H9 (cell line): ENCODE measurements around the gene THRB. TPM values are rescaled to one million over a fixed set of nuclear protein-coding genes. Genes with fewer than 3 reads are reported as not detected.

ENCODE experiments used
- DNase-seq: peaks from one replicate; pipeline ENCODE4 v3.0.0-alpha.2; 2017
- H2AFZ ChIP-seq: one replicate; pipeline ENCODE4 v1.6.1; 2013; ENCODE audit warnings: mild to moderate bottlenecking, low read length, control low read depth, moderate library complexity
- H2AK5ac ChIP-seq: 2 replicates; pipeline ENCODE4 v1.6.1; 2013; ENCODE audit warnings: low read length, control low read depth, mixed read lengths; ENCODE audit not compliant: insufficient read length
- H2BK120ac ChIP-seq: one replicate; pipeline ENCODE4 v1.6.1; 2013; ENCODE audit warnings: low read depth, mild to moderate bottlenecking, low read length, control low read depth, inconsistent platforms; ENCODE audit not compliant: poor library complexity, severe bottlenecking
- H2BK12ac ChIP-seq: 2 replicates; pipeline ENCODE4 v1.6.1; 2013; ENCODE audit warnings: low read length, control low read depth, mixed read lengths, low read depth; ENCODE audit not compliant: insufficient read length
- H2BK15ac ChIP-seq: 2 replicates; pipeline ENCODE4 v1.6.1; 2013; ENCODE audit warnings: low read depth, low read length, control low read depth
- H2BK20ac ChIP-seq: one replicate; pipeline ENCODE4 v1.6.1; 2013; ENCODE audit warnings: low read depth, mild to moderate bottlenecking, low read length, control low read depth, inconsistent platforms; ENCODE audit not compliant: poor library complexity, severe bottlenecking
- H2BK5ac ChIP-seq: 2 replicates; pipeline ENCODE4 v1.6.1; 2013; ENCODE audit warnings: low read length, control low read depth, mixed read lengths; ENCODE audit not compliant: insufficient read length
- H3K14ac ChIP-seq: 2 replicates; pipeline ENCODE4 v1.6.1; 2013; ENCODE audit warnings: low read length, control low read depth; ENCODE audit not compliant: insufficient read depth
- H3K18ac ChIP-seq: 2 replicates; pipeline ENCODE4 v1.6.1; 2013; ENCODE audit warnings: low read depth, mild to moderate bottlenecking, mixed read lengths, low read length, control low read depth; ENCODE audit not compliant: insufficient read length
- H3K23ac ChIP-seq: 2 replicates; pipeline ENCODE4 v1.6.1; 2013; ENCODE audit warnings: low read length, control low read depth, mixed read lengths, low read depth; ENCODE audit not compliant: insufficient read length
- H3K23me2 ChIP-seq: 2 replicates; pipeline ENCODE4 v1.6.1; 2013; ENCODE audit warnings: low read depth, mild to moderate bottlenecking, mixed read lengths, low read length, control low read depth; ENCODE audit not compliant: insufficient read length, poor library complexity, severe bottlenecking
- H3K27ac ChIP-seq: 2 replicates; pipeline ENCODE4 v1.5.1; 2013; ENCODE audit warnings: low read length, control low read depth, mixed read lengths, low read depth; ENCODE audit not compliant: insufficient read length
- H3K27me3 ChIP-seq: 2 replicates; pipeline ENCODE4 v1.6.1; 2013; ENCODE audit warnings: low read length, control low read depth, inconsistent platforms; ENCODE audit not compliant: insufficient read depth
- H3K4ac ChIP-seq: 2 replicates; pipeline ENCODE4 v1.6.1; 2013; ENCODE audit warnings: low read depth, mild to moderate bottlenecking, control low read depth, inconsistent platforms, low read length, moderate library complexity
- H3K4me1 ChIP-seq: 2 replicates; pipeline ENCODE4 v1.6.1; 2013; ENCODE audit warnings: low read length, control low read depth, inconsistent platforms; ENCODE audit not compliant: insufficient read depth
- H3K4me2 ChIP-seq: 2 replicates; pipeline ENCODE4 v1.6.1; 2013; ENCODE audit warnings: low read length, control low read depth, mixed read lengths; ENCODE audit not compliant: insufficient read length, insufficient read depth
- H3K56ac ChIP-seq: 2 replicates; pipeline ENCODE4 v1.6.1; 2013; ENCODE audit warnings: low read depth, mild to moderate bottlenecking, mixed read lengths, low read length, control low read depth; ENCODE audit not compliant: insufficient read length
- H3K79me1 ChIP-seq: 2 replicates; pipeline ENCODE4 v1.6.1; 2013; ENCODE audit warnings: low read depth, mild to moderate bottlenecking, moderate library complexity, low read length, control low read depth, inconsistent platforms; ENCODE audit not compliant: insufficient read depth, poor library complexity, severe bottlenecking
- H3K79me2 ChIP-seq: 2 replicates; pipeline ENCODE4 v1.6.1; 2013; ENCODE audit warnings: low read length, control low read depth, inconsistent platforms; ENCODE audit not compliant: insufficient read depth
- H3K9ac ChIP-seq: 2 replicates; pipeline ENCODE4 v1.6.1; 2013; ENCODE audit warnings: low read length, control low read depth, mixed read lengths; ENCODE audit not compliant: insufficient read length; ENCODE audit errors: extremely low read depth
- H3K9me3 ChIP-seq: one replicate; pipeline ENCODE4 v1.6.1; 2013; ENCODE audit warnings: low read depth, low read length, inconsistent platforms; ENCODE audit not compliant: control insufficient read depth
- H3T11ph ChIP-seq: one replicate; pipeline ENCODE4 v1.6.1; 2013; ENCODE audit warnings: mild to moderate bottlenecking, low read length, control low read depth, inconsistent platforms
- H4K20me1 ChIP-seq: one replicate; pipeline ENCODE4 v1.6.1; 2013; ENCODE audit not compliant: control insufficient read depth, insufficient read length, insufficient read depth
- H4K5ac ChIP-seq: 2 replicates; pipeline ENCODE4 v1.6.1; 2013; ENCODE audit warnings: low read depth, mild to moderate bottlenecking, mixed read lengths, low read length, control low read depth; ENCODE audit not compliant: insufficient read length
- H4K8ac ChIP-seq: replicated peaks from 2 replicates; pipeline ENCODE4 v1.6.1; 2013; ENCODE audit warnings: low read length, control low read depth, mixed read lengths, low read depth; ENCODE audit not compliant: insufficient read length
- H4K91ac ChIP-seq: 2 replicates; pipeline ENCODE4 v1.6.1; 2013; ENCODE audit warnings: low read depth, mild to moderate bottlenecking, moderate library complexity, mixed read lengths, low read length, control low read depth; ENCODE audit not compliant: insufficient read length
- H3K27ac Mint-ChIP-seq, 3 experiments: 2 replicates in 2 of 3; 3 replicates in 1 of 3; pipeline ENCODE4 v1.8.0; 2020 to 2021; ENCODE audit warnings: mixed read lengths in 3 of 3, mild to moderate bottlenecking in 1 of 3, moderate library complexity in 1 of 3
- H3K27me3 Mint-ChIP-seq: 2 replicates; pipeline ENCODE4 v1.8.0; 2021; ENCODE audit warnings: low read depth, mild to moderate bottlenecking, moderate library complexity, mixed read lengths
- H3K36me3 Mint-ChIP-seq, 3 experiments: 2 replicates in 2 of 3; 3 replicates in 1 of 3; pipeline ENCODE4 v1.8.0; 2020 to 2021; ENCODE audit warnings: low read depth in 3 of 3, mixed read lengths in 3 of 3; ENCODE audit not compliant: insufficient read depth in 1 of 3
- H3K4me1 Mint-ChIP-seq, 2 experiments: 2 replicates each; pipeline ENCODE4 v1.8.0; 2020; ENCODE audit warnings: mixed read lengths in 2 of 2
- H3K4me3 Mint-ChIP-seq, 2 experiments: 2 replicates in 1 of 2; 3 replicates in 1 of 2; pipeline ENCODE4 v1.8.0; 2020 to 2021; ENCODE audit warnings: mild to moderate bottlenecking in 2 of 2, mixed read lengths in 2 of 2, moderate library complexity in 1 of 2
- H3K9me3 Mint-ChIP-seq, 2 experiments: 2 replicates in 1 of 2; 3 replicates in 1 of 2; pipeline ENCODE4 v1.8.0; 2020; ENCODE audit warnings: mild to moderate bottlenecking in 2 of 2, mixed read lengths in 2 of 2, moderate library complexity in 1 of 2
- CTCF ChIP-seq: fragments of 200-600 bp; sonication (generic); conservative IDR thresholded peaks from 3 replicates; pipeline ENCODE4 v1.8.0; 2021; ENCODE audit warnings: antibody characterized with exemption, mild to moderate bottlenecking
- WGBS: extraction: QIAGEN DNeasy Blood & Tissue Kit; methylation state at CpG from one replicate; pipeline ENCODE4 v1.1.7; 2013; ENCODE audit warnings: missing lambda C conversion rate, low lambda C conversion rate, mixed read lengths; ENCODE audit not compliant: insufficient read length; ENCODE audit errors: extremely low coverage; 5-methylcytosine and 5-hydroxymethylcytosine counted together
- total RNA-seq: library from RNA; stranded (reverse); gene quantifications from 2 replicates; pipeline ENCODE4 v1.2.1, GENCODE V29; 2021

Gene THRB
- total RNA-seq, 1 experiment from 2014 or later, result 8.6 TPM

- Mint-ChIP-seq H3K4me1 (peaks cover 28 to 30% of the 10 kb centered on the region in 2 experiments), H3K4me3 (no peak overlapping the region), H3K9me3 (no peaks in the 10 kb centered on the region), H3K36me3 (no peaks in the 10 kb centered on the region), H3K27me3 (no peaks in the 10 kb centered on the region), H3K27ac (no peak overlapping the region; a peak in 2 of 7 replicates)
- H3K27ac ChIP-seq, result no peak overlapping the region
- no peaks in the 10 kb centered on the region for H3K23me2 ChIP-seq
- no peak for TF ChIP-seq CTCF
- H3K23ac ChIP-seq, result no peak overlapping the region
- H3K27me3 ChIP-seq, result no peaks in the 10 kb centered on the region
- H2AFZ ChIP-seq, result no peak overlapping the region
- no peaks in the 10 kb centered on the region for H3K79me2 ChIP-seq
- no peak overlapping the region for H4K91ac ChIP-seq
- H4K20me1 ChIP-seq, result no peaks in the 10 kb centered on the region
- no peak overlapping the region for H3K9ac ChIP-seq
- no peak overlapping the region for H2BK12ac ChIP-seq
- no peaks in the 10 kb centered on the region for H3K79me1 ChIP-seq
- H2BK15ac ChIP-seq, result no peak overlapping the region
- no peaks in the 10 kb centered on the region; the same call in 1 of the 2 replicates for H3K4me1 ChIP-seq
- no peak overlapping the region for H3K4ac ChIP-seq
- H2BK120ac ChIP-seq, result no peak overlapping the region
- H2AK5ac ChIP-seq, result no peak overlapping the region
- no peak overlapping the region for H2BK20ac ChIP-seq
- H3K56ac ChIP-seq, result no peak overlapping the region
- H3T11ph ChIP-seq, result no peak overlapping the region
- no peak overlapping the region for H4K8ac ChIP-seq
- no peak overlapping the region for H2BK5ac ChIP-seq
- WGBS, result no CpG with 5 or more reads among the region's 4 CpGs
- H4K5ac ChIP-seq, result no peak overlapping the region
- H3K14ac ChIP-seq, result no peak overlapping the region
- H3K4me2 ChIP-seq, result no peak overlapping the region
- H3K18ac ChIP-seq, result no peak overlapping the region
- no peak for DNase-seq
- H3K9me3 ChIP-seq, result no peaks in the 10 kb centered on the region
Measured at GRCh38 chr3:24224666-24225384, 269.8 kb downstream of the THRB start.
